Endodermal cell (in vitro differentiated cells): Measurements from ENCODE around the gene EPG5. TPM values are rescaled to one million over a fixed set of nuclear protein-coding genes. Genes with fewer than 3 reads are reported as not detected.
"Not testable (repeated sequence)": the region's sequence is repeated elsewhere in the genome, so short reads cannot be mapped to it uniquely, and the experiment has no call there.

Experiments used
- DNase-seq: peaks from one replicate; pipeline ENCODE4 v3.0.0-alpha.2; 2017
- H3K27ac ChIP-seq: 2 replicates; pipeline ENCODE4 v1.5.1; 2013; ENCODE audit warnings: mild to moderate bottlenecking, low read depth, low read length, moderate library complexity
- H3K27me3 ChIP-seq: 2 replicates; pipeline ENCODE4 v1.6.1; 2013; ENCODE audit warnings: mild to moderate bottlenecking, low read length, moderate library complexity; ENCODE audit not compliant: insufficient read depth, control insufficient read depth, poor library complexity, severe bottlenecking
- H3K36me3 ChIP-seq: 2 replicates; pipeline ENCODE4 v1.7.0; 2013; ENCODE audit warnings: mild to moderate bottlenecking, low read length, moderate library complexity; ENCODE audit not compliant: control insufficient read depth, insufficient read depth
- H3K4me1 ChIP-seq: one replicate; pipeline ENCODE4 v1.7.0; 2013; ENCODE audit warnings: low read length; ENCODE audit not compliant: control insufficient read depth, insufficient read depth
- H3K4me3 ChIP-seq: 2 replicates; pipeline ENCODE4 v1.5.1; 2013; ENCODE audit warnings: mild to moderate bottlenecking, low read length, moderate library complexity
- H3K9ac ChIP-seq: 2 replicates; pipeline ENCODE4 v1.6.1; 2013; ENCODE audit warnings: mild to moderate bottlenecking, low read length, moderate library complexity; ENCODE audit not compliant: poor library complexity, severe bottlenecking; ENCODE audit errors: extremely low read depth
- H3K9me3 ChIP-seq: 2 replicates; pipeline ENCODE4 v1.6.1; 2013; ENCODE audit warnings: mild to moderate bottlenecking, low read length, moderate library complexity; ENCODE audit not compliant: control insufficient read depth
- H3K27ac Mint-ChIP-seq: 2 replicates; pipeline ENCODE4 v1.8.0; 2020; ENCODE audit warnings: mixed read lengths
- H3K27me3 Mint-ChIP-seq: 2 replicates; pipeline ENCODE4 v1.8.0; 2021; ENCODE audit warnings: mild to moderate bottlenecking, mixed read lengths; ENCODE audit not compliant: insufficient read depth
- H3K36me3 Mint-ChIP-seq: 2 replicates; pipeline ENCODE4 v1.8.0; 2020; ENCODE audit warnings: low read depth, mixed read lengths
- H3K4me1 Mint-ChIP-seq: 2 replicates; pipeline ENCODE4 v1.8.0; 2020; ENCODE audit warnings: mixed read lengths
- H3K4me3 Mint-ChIP-seq: 2 replicates; pipeline ENCODE4 v1.8.0; 2020; ENCODE audit warnings: mild to moderate bottlenecking, moderate library complexity, mixed read lengths
- H3K9me3 Mint-ChIP-seq: 2 replicates; pipeline ENCODE4 v1.8.0; 2020; ENCODE audit warnings: mild to moderate bottlenecking, mixed read lengths
- WGBS, 2 experiments: methylation state at CpG; one replicate each; pipeline versions ENCODE4 v1.1.5 to v1.1.7; 2013; ENCODE audit warnings: missing lambda C conversion rate in 2 of 2, mixed read lengths in 1 of 2; ENCODE audit not compliant: insufficient coverage in 1 of 2, insufficient read length in 1 of 2; 5-methylcytosine and 5-hydroxymethylcytosine counted together
- total RNA-seq, 2 donors: library from RNA; stranded (reverse); fragmentation: NEBNext Ultra II Directional in 1 of 2; extraction: Animal tissue kit (Norgen Biotek cat#: 25700) in 1 of 2; gene quantifications; 2 replicates in 1 of 2; 3 replicates in 1 of 2; pipeline ENCODE4 v1.2.1, GENCODE V29; 2021
- TF ChIP-seq, protein P1 (sequence below): fragments of 200-600 bp; sonication (generic); conservative IDR thresholded peaks from 2 replicates; pipeline ENCODE4 v1.5.0; 2021; ENCODE audit warnings: antibody characterized with exemption, mild to moderate bottlenecking

EPG5 gene
- total RNA-seq, 2 donors from 2014 or later: 25.6 to 28.6 TPM

GRCh38 chr18:45807144-45807543, 160.0 kb downstream of the EPG5 start:
- peaks cover 14% of the 10 kb centered on the region for H3K9me3 ChIP-seq
- not testable (repeated sequence) for H3K27ac ChIP-seq, H3K4me3 ChIP-seq, H3K36me3 Mint-ChIP-seq, H3K4me1 Mint-ChIP-seq, H3K27me3 Mint-ChIP-seq, H3K4me3 Mint-ChIP-seq, H3K4me1 ChIP-seq, H3K27me3 ChIP-seq, H3K27ac Mint-ChIP-seq, H3K36me3 ChIP-seq, H3K9ac ChIP-seq
- WGBS, 2 experiments: 61% methylated on average over 2 of the region's 2 CpGs; no CpG with 5 or more reads in 1 of the 2 experiments
- peak; percentile 88 for DNase-seq
- peaks cover 28% of the 10 kb centered on the region for H3K9me3 Mint-ChIP-seq
- TF ChIP-seq, protein P1, sequence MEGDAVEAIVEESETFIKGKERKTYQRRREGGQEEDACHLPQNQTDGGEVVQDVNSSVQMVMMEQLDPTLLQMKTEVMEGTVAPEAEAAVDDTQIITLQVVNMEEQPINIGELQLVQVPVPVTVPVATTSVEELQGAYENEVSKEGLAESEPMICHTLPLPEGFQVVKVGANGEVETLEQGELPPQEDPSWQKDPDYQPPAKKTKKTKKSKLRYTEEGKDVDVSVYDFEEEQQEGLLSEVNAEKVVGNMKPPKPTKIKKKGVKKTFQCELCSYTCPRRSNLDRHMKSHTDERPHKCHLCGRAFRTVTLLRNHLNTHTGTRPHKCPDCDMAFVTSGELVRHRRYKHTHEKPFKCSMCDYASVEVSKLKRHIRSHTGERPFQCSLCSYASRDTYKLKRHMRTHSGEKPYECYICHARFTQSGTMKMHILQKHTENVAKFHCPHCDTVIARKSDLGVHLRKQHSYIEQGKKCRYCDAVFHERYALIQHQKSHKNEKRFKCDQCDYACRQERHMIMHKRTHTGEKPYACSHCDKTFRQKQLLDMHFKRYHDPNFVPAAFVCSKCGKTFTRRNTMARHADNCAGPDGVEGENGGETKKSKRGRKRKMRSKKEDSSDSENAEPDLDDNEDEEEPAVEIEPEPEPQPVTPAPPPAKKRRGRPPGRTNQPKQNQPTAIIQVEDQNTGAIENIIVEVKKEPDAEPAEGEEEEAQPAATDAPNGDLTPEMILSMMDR: peak; percentile 72

- H3K27me3 ChIP-seq: no peaks in the 10 kb centered on the region
- Mint-ChIP-seq H3K36me3 (no peaks in the 10 kb centered on the region), H3K4me3 (no peak overlapping the region), H3K27ac (no peak overlapping the region), H3K9me3 (peaks cover 36% of the 10 kb centered on the region), H3K4me1 (peaks cover 8% of the 10 kb centered on the region), H3K27me3 (no peaks in the 10 kb centered on the region)
- no peaks in the 10 kb centered on the region for H3K36me3 ChIP-seq
- TF ChIP-seq, protein P1: no peak
- no peak overlapping the region for H3K9ac ChIP-seq
- 82 to 92% methylated on average over 2 of the region's 2 CpGs for WGBS, 2 experiments
- H3K9me3 ChIP-seq: peaks cover 14% of the 10 kb centered on the region
- no peak overlapping the region for H3K27ac ChIP-seq
- no peak overlapping the region for H3K4me3 ChIP-seq
- DNase-seq: no peak
- H3K4me1 ChIP-seq: no peaks in the 10 kb centered on the region
Measured at GRCh38 chr18:45806226-45806625, 160.9 kb downstream of the EPG5 start.

DNA sequence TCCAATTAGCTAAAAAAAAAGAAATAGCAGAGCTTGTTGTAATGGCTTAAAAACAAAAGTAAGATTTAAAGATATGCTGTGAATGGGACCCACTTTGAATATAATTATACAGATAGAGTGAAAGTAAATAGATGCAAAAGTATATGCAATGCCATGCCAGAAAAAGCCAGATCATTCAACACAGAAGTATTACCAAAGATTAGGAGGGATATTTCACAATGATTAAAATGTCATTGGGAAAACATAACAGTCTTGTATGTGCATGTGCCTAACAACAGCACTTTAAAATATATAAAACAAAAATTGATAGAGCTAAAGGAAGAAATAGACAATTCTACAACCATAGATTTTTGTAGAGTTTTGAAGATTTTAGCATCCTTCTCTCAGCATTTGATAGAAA, 161.6 kb downstream of the EPG5 start:
- no peak overlapping the region for H3K4me3 ChIP-seq
- TF ChIP-seq, protein P1: no peak
- Mint-ChIP-seq H3K27ac (no peak overlapping the region), H3K4me1 (peaks cover 8% of the 10 kb centered on the region), H3K36me3 (no peaks in the 10 kb centered on the region), H3K27me3 (peaks cover 3% of the 10 kb centered on the region), H3K4me3 (no peak overlapping the region), H3K9me3 (peaks cover 42% of the 10 kb centered on the region)
- H3K27me3 ChIP-seq: no peaks in the 10 kb centered on the region
- H3K36me3 ChIP-seq: no peaks in the 10 kb centered on the region
- peaks cover 14% of the 10 kb centered on the region for H3K9me3 ChIP-seq
- H3K9ac ChIP-seq: no peak overlapping the region
- H3K4me1 ChIP-seq: no peaks in the 10 kb centered on the region
- DNase-seq: no peak
- H3K27ac ChIP-seq: no peak overlapping the region
